ENCODE data around the gene TOGARAM2. TPM values are rescaled to one million over a fixed set of nuclear protein-coding genes. Genes with fewer than 3 reads are reported as not detected.

TOGARAM2 gene
- total RNA-seq, 4 donors from 2014 or later = 6.0 to 35.0 (median 19.5) TPM

DNA sequence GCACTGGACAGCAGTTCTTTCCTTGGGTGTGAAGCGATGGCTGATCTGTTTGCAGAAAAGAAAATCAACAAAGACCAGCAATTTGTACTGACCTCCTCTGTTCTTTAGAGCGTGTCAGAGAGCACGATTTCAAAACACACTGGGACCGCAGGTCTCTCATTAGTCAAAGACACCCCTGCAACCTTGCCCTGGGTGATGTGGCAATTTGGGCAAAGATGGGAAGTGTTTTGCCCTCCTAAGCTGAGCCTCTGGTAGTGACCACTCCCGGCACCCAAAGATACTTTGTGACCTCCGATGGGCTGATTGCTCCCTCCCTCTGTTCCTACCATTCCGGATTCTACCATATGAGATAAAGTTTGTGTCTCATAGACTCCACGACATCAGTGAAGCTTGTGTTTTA, 115.9 kb downstream of the TOGARAM2 start:
- no peaks in the 10 kb centered on the region for H3K27me3 ChIP-seq
- DNase-seq (ENCODE audit: low spot score in 2 of 2) = no peak
- no peak overlapping the region for H3K4me3 ChIP-seq
- no peak overlapping the region for H3K27ac ChIP-seq
- no peaks in the 10 kb centered on the region for H3K9me3 ChIP-seq
- TF ChIP-seq, protein P1, sequence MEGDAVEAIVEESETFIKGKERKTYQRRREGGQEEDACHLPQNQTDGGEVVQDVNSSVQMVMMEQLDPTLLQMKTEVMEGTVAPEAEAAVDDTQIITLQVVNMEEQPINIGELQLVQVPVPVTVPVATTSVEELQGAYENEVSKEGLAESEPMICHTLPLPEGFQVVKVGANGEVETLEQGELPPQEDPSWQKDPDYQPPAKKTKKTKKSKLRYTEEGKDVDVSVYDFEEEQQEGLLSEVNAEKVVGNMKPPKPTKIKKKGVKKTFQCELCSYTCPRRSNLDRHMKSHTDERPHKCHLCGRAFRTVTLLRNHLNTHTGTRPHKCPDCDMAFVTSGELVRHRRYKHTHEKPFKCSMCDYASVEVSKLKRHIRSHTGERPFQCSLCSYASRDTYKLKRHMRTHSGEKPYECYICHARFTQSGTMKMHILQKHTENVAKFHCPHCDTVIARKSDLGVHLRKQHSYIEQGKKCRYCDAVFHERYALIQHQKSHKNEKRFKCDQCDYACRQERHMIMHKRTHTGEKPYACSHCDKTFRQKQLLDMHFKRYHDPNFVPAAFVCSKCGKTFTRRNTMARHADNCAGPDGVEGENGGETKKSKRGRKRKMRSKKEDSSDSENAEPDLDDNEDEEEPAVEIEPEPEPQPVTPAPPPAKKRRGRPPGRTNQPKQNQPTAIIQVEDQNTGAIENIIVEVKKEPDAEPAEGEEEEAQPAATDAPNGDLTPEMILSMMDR (IDR thresholded peaks at IDR 0.05) = no peak
- TF ChIP-seq EP300 (IDR thresholded peaks at IDR 0.05) (no peak), POLR2A (IDR thresholded peaks at IDR 0.05) (no peak)
- WGBS, 2 donors = 90 to 93% methylated on average over 8 of the region's 8 CpGs
- H3K4me1 ChIP-seq = no peaks in the 10 kb centered on the region
- H3K36me3 ChIP-seq = no peaks in the 10 kb centered on the region

DNA sequence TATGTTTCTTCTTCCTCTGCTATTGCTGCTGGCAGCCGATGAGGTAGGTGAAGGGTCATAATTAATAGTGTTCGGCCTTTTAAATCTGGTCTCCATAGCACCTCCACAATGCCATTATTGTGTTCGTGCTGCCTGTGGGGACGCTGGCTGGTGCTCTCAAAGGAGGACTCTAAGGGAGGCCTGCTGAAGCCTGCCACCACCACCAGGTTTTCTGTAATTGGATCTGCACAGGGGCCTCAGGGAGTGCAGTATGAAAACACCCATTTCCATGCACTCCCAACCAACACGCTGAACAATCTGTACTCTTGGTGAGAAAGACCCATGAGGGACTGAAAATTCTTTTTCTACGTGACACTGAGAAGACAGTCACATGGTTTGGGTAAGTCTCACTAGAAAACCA, 116.5 kb downstream of the TOGARAM2 start:
- H3K27me3 ChIP-seq = no peaks in the 10 kb centered on the region
- H3K36me3 ChIP-seq = no peaks in the 10 kb centered on the region
- no peaks in the 10 kb centered on the region for H3K9me3 ChIP-seq
- H3K27ac ChIP-seq = no peak overlapping the region
- H3K4me3 ChIP-seq = no peak overlapping the region
- no peaks in the 10 kb centered on the region for H3K4me1 ChIP-seq
- TF ChIP-seq, protein P1 (IDR thresholded peaks at IDR 0.05) = no peak
- TF ChIP-seq EP300 (IDR thresholded peaks at IDR 0.05) (no peak), POLR2A (IDR thresholded peaks at IDR 0.05) (no peak)
- WGBS, 2 donors = 34 to 43% methylated on average over 6 of the region's 6 CpGs
- no peak for DNase-seq (ENCODE audit: low spot score in 2 of 2)

DNA sequence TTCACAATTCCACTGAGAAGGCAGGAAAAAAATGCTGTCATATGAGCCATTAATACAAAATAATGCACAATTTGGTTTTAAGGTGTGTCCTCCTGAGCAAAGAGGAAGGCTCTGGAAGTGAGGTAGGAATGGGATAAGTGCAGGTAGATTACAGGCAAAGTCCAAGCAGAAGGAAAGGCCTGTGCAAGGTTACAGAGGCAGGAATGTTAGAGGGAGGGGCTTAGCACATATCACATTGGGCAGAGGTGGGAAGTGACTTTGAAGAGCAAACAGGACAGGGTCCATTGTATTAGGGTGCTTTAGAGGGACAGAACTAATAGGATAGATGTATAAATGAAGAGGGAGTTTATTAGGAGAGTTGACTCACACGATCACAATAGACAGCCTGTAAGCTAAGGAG, 119.5 kb downstream of the TOGARAM2 start:
- TF ChIP-seq POLR2A (IDR thresholded peaks at IDR 0.05) = no peak
- TF ChIP-seq, protein P1 (IDR thresholded peaks at IDR 0.05) = no peak
- no peak for TF ChIP-seq EP300 (IDR thresholded peaks at IDR 0.05)
- 87 to 90% methylated on average over 1 of the region's 1 CpG for WGBS, 2 donors
- no peak for DNase-seq (ENCODE audit: low spot score in 2 of 2)
- Histone ChIP-seq H3K4me3 (no peak overlapping the region), H3K9me3 (no peaks in the 10 kb centered on the region), H3K27me3 (no peaks in the 10 kb centered on the region), H3K36me3 (no peaks in the 10 kb centered on the region), H3K4me1 (no peaks in the 10 kb centered on the region), H3K27ac (no peak overlapping the region)

Small RNAs within 50 kb of the gene (small RNA-seq; reads per million reads assigned to genes)
- not detected for gene RF00019

Other genes with a start within 250 kb of the TOGARAM2 start
- gene PPP1CB, start 229.5 kb upstream of the TOGARAM2 start, total RNA-seq = 100 to 1,000 TPM; 105 to 335 (median 230) TPM
- gene SPDYA, start 170.5 kb upstream of the TOGARAM2 start, total RNA-seq = 1 to 10 TPM in 3 of 4 donors, under 1 TPM in 1; 0.90 to 5.7 (median 4.6) TPM
- 10 to 100 TPM in 2 of 4 donors, 1 to 10 TPM in 2; 8.5 to 17.8 (median 10.5) TPM for gene TRMT61B, start 111.0 kb upstream of the TOGARAM2 start, total RNA-seq
- gene WDR43, start 86.6 kb upstream of the TOGARAM2 start, total RNA-seq = 10 to 100 TPM; 32.2 to 57.6 (median 37.0) TPM
- gene PCARE, start 93.2 kb downstream of the TOGARAM2 start, total RNA-seq = under 1 TPM; 0.20 to 0.30 (median 0.21) TPM
- gene CLIP4, start 134.1 kb downstream of the TOGARAM2 start, total RNA-seq = 10 to 100 TPM; 71.4 to 98.6 (median 91.2) TPM